ENCODE data around the gene GARIN5A. TPM values are rescaled to one million over a fixed set of nuclear protein-coding genes. Genes with fewer than 3 reads are reported as not detected.
"Not testable (repeated sequence)": the region's sequence is repeated elsewhere in the genome, so short reads cannot be mapped to it uniquely, and the experiment has no call there.

The GARIN5A gene
- total and polyA plus RNA-seq, 4 experiments from 2014 or later, result 0.39 to 0.61 (median 0.44) TPM; not detected in 1

GRCh38 chr19:50478901-50479715 is 2.5 kb upstream of the GARIN5A start:
- no peak overlapping the region for H3K4me3 ChIP-seq (ENCODE audit: low read length in 2 of 2)
- intact Hi-C loops (cut with micrococcal nuclease), result loop anchor here (5.0 kb wide), 1 partner anchor 122 kb away; no protein-coding TSS in a partner anchor
- no peaks in the 10 kb centered on the region for H3K27me3 ChIP-seq (ENCODE audit: insufficient read depth, low read length)
- H3K4me3 Mint-ChIP-seq, result peak overlapping the region in 7 of 8 donors; percentile 2 to 55 (median 40)
- no peaks in the 10 kb centered on the region for H3K9me3 ChIP-seq (ENCODE audit: control insufficient read depth in 1 of 2, low read length in 2 of 2)
- ChIA-PET POLR2A (ENCODE audit: partially characterized antibody) (interaction anchor here (1.0 to 1.6 kb wide), 3 partner anchors 24 to 122 kb away, joined by 3 to 5 read pairs (median 5); partner anchors contain the start of gene JOSD2), CTCF (ENCODE audit: partially characterized antibody) (interaction anchor here (0.9 to 2.2 kb wide), 5 partner anchors 19 to 125 kb away, joined by 3 to 5 read pairs (median 4); partner anchors contain the start of gene JOSD2)
- peak overlapping the region; percentile 3 for H3K27ac ChIP-seq (ENCODE audit: low read depth, low read length)
- H3K4me1 Mint-ChIP-seq, result peaks cover 15 to 33% (median 24%) of the 10 kb centered on the region in 4 donors
- H3K9me3 Mint-ChIP-seq, result peaks cover 0 to 3% (median 0%) of the 10 kb centered on the region in 8 donors
- H3K4me1 ChIP-seq (ENCODE audit: insufficient read depth, low read length), result peaks cover 25% of the 10 kb centered on the region
- no peaks in the 10 kb centered on the region for H3K27me3 Mint-ChIP-seq
- H3K36me3 Mint-ChIP-seq, result peaks cover 18 to 44% of the 10 kb centered on the region in 2 donors
- DNase-seq, result no peak
- peaks cover 41% of the 10 kb centered on the region for H3K36me3 ChIP-seq (ENCODE audit: insufficient read depth, low read length)
- peak overlapping the region in 3 of 7 donors; percentile 22 to 82 (median 82) for H3K27ac Mint-ChIP-seq

- Mint-ChIP-seq H3K36me3 (peaks cover 12 to 37% of the 10 kb centered on the region in 2 donors), H3K9me3 (peaks cover 0 to 3% (median 0%) of the 10 kb centered on the region in 8 donors), H3K4me1 (peaks cover 13 to 33% (median 24%) of the 10 kb centered on the region in 4 donors), H3K27me3 (no peaks in the 10 kb centered on the region), H3K4me3 (peak overlapping the region; percentile 95 to 99 (median 98)), H3K27ac (peak overlapping the region; percentile 24 to 98 (median 82))
- CTCF ChIA-PET (ENCODE audit: partially characterized antibody), result interaction anchor here (1.1 to 2.2 kb wide), 3 partner anchors 18 to 112 kb away, joined by 3 to 5 read pairs (median 4); no protein-coding TSS in a partner anchor
- Histone ChIP-seq H3K27me3 (ENCODE audit: insufficient read depth, low read length) (no peaks in the 10 kb centered on the region), H3K4me1 (ENCODE audit: insufficient read depth, low read length) (peaks cover 25% of the 10 kb centered on the region), H3K36me3 (ENCODE audit: insufficient read depth, low read length) (peaks cover 38% of the 10 kb centered on the region), H3K9me3 (ENCODE audit: control insufficient read depth in 1 of 2, low read length in 2 of 2) (no peaks in the 10 kb centered on the region), H3K27ac (ENCODE audit: low read depth, low read length) (no peak overlapping the region), H3K4me3 (ENCODE audit: low read length in 2 of 2) (peak overlapping the region in 1 of 2 donors; percentile 85)
- no peak for DNase-seq
- POLR2A ChIA-PET (ENCODE audit: partially characterized antibody), result interaction anchor here (1.0 to 1.6 kb wide), 3 partner anchors 25 to 121 kb away, joined by 3 to 5 read pairs (median 5); partner anchors contain the start of gene JOSD2
- intact Hi-C loops (cut with micrococcal nuclease), result loop anchor here (5.0 kb wide), 1 partner anchor 121 kb away; no protein-coding TSS in a partner anchor
Observed at GRCh38 chr19:50477751-50478515, 1.3 kb upstream of the GARIN5A start.

- Histone ChIP-seq H3K27me3 (ENCODE audit: insufficient read depth, low read length) (no peaks in the 10 kb centered on the region), H3K4me3 (ENCODE audit: low read length in 2 of 2) (peak overlapping the region; percentile 66 to 85), H3K4me1 (ENCODE audit: insufficient read depth, low read length) (peaks cover 25% of the 10 kb centered on the region), H3K27ac (ENCODE audit: low read depth, low read length) (peak overlapping the region; percentile 89), H3K9me3 (ENCODE audit: control insufficient read depth in 1 of 2, low read length in 2 of 2) (no peaks in the 10 kb centered on the region), H3K36me3 (ENCODE audit: insufficient read depth, low read length) (peaks cover 37% of the 10 kb centered on the region)
- DNase-seq, result no peak
- Mint-ChIP-seq H3K9me3 (peaks cover 0 to 3% (median 0%) of the 10 kb centered on the region in 8 donors), H3K4me3 (peak overlapping the region; percentile 95 to 99 (median 98)), H3K4me1 (peaks cover 13 to 33% (median 24%) of the 10 kb centered on the region in 4 donors), H3K27ac (peak overlapping the region; percentile 93 to 98 (median 97)), H3K36me3 (peaks cover 12 to 31% of the 10 kb centered on the region in 2 donors), H3K27me3 (no peaks in the 10 kb centered on the region)
- intact Hi-C loops (cut with micrococcal nuclease), result loop anchor here (1.0 to 5.0 kb wide), 3 partner anchors 34 to 120 kb away; partner anchors contain the start of genes JOSD2 and NR1H2
- ChIA-PET CTCF (ENCODE audit: partially characterized antibody) (interaction anchor here (0.7 kb wide), 1 partner anchor 1690 kb away, joined by 3 read pairs; no protein-coding TSS in a partner anchor), POLR2A (ENCODE audit: partially characterized antibody) (interaction anchor here (1.2 to 1.7 kb wide), 3 partner anchors 14 to 119 kb away, joined by 3 to 9 read pairs (median 3); partner anchors contain the start of gene JOSD2)
Observed at GRCh38 chr19:50476907-50477238, 225 bp upstream of the GARIN5A start.

- H3K36me3 ChIP-seq (ENCODE audit: insufficient read depth, low read length), result peaks cover 27% of the 10 kb centered on the region
- no peaks in the 10 kb centered on the region for H3K27me3 Mint-ChIP-seq
- H3K9me3 ChIP-seq (ENCODE audit: control insufficient read depth in 1 of 2, low read length in 2 of 2), result no peaks in the 10 kb centered on the region
- intact Hi-C loops (cut with micrococcal nuclease), result loop anchor here (1.0 to 5.0 kb wide), 3 partner anchors 36 to 118 kb away; partner anchors contain the start of genes JOSD2 and NR1H2
- H3K36me3 Mint-ChIP-seq, result peaks cover 8 to 26% of the 10 kb centered on the region in 2 donors
- H3K27me3 ChIP-seq (ENCODE audit: insufficient read depth, low read length), result no peaks in the 10 kb centered on the region
- H3K27ac ChIP-seq (ENCODE audit: low read depth, low read length), result peak overlapping the region; percentile 89
- CTCF ChIA-PET (ENCODE audit: partially characterized antibody), result no interaction called here
- H3K9me3 Mint-ChIP-seq, result peaks cover 0 to 3% (median 0%) of the 10 kb centered on the region in 8 donors
- H3K4me3 Mint-ChIP-seq, result peak overlapping the region; percentile 62 to 99 (median 98)
- peaks cover 12 to 33% (median 24%) of the 10 kb centered on the region in 4 donors for H3K4me1 Mint-ChIP-seq
- no peak for DNase-seq
- peak overlapping the region in 1 of 2 donors; percentile 85 for H3K4me3 ChIP-seq (ENCODE audit: low read length in 2 of 2)
- POLR2A ChIA-PET (ENCODE audit: partially characterized antibody), result interaction anchor here (1.2 to 1.7 kb wide), 3 partner anchors 13 to 118 kb away, joined by 3 to 9 read pairs (median 3); partner anchors contain the start of gene JOSD2
- peak overlapping the region; percentile 93 to 98 (median 97) for H3K27ac Mint-ChIP-seq
- peaks cover 25% of the 10 kb centered on the region for H3K4me1 ChIP-seq (ENCODE audit: insufficient read depth, low read length)
Observed at GRCh38 chr19:50475736-50476223, 868 bp downstream of the GARIN5A start.

GRCh38 chr19:50475101-50475568 is 1.5 kb downstream of the GARIN5A start:
- DNase-seq, result no peak
- ChIA-PET CTCF (ENCODE audit: partially characterized antibody) (no interaction called here), POLR2A (ENCODE audit: partially characterized antibody) (interaction anchor here (0.6 kb wide), 1 partner anchor 117 kb away, joined by 3 read pairs; no protein-coding TSS in a partner anchor)
- no peaks in the 10 kb centered on the region for H3K27me3 Mint-ChIP-seq
- Histone ChIP-seq H3K4me1 (ENCODE audit: insufficient read depth, low read length) (peaks cover 25% of the 10 kb centered on the region), H3K27ac (ENCODE audit: low read depth, low read length) (no peak overlapping the region), H3K4me3 (ENCODE audit: low read length in 2 of 2) (no peak overlapping the region), H3K27me3 (ENCODE audit: insufficient read depth, low read length) (no peaks in the 10 kb centered on the region), H3K36me3 (ENCODE audit: insufficient read depth, low read length) (peaks cover 20% of the 10 kb centered on the region), H3K9me3 (ENCODE audit: control insufficient read depth in 1 of 2, low read length in 2 of 2) (no peaks in the 10 kb centered on the region)
- H3K27ac Mint-ChIP-seq, result peak overlapping the region; percentile 78 to 98 (median 94)
- intact Hi-C loops (cut with micrococcal nuclease), result loop anchor here (5.0 kb wide), 1 partner anchor 118 kb away; no protein-coding TSS in a partner anchor
- peaks cover 0 to 3% (median 0%) of the 10 kb centered on the region in 8 donors for H3K9me3 Mint-ChIP-seq
- peaks cover 12 to 33% (median 24%) of the 10 kb centered on the region in 4 donors for H3K4me1 Mint-ChIP-seq
- H3K4me3 Mint-ChIP-seq, result peak overlapping the region; percentile 48 to 99 (median 69)
- peaks cover 8 to 24% of the 10 kb centered on the region in 2 donors for H3K36me3 Mint-ChIP-seq

- Mint-ChIP-seq H3K4me1 (peaks cover 10 to 32% (median 18%) of the 10 kb centered on the region in 4 donors), H3K27ac (peak overlapping the region in 6 of 7 donors; percentile 15 to 79 (median 48)), H3K36me3 (peaks cover 5 to 18% of the 10 kb centered on the region in 2 donors)
- H3K27me3 Mint-ChIP-seq; H3K9me3 ChIP-seq (ENCODE audit: control insufficient read depth in 1 of 2, low read length in 2 of 2); H3K4me3 ChIP-seq (ENCODE audit: low read length in 2 of 2); H3K27ac ChIP-seq (ENCODE audit: low read depth, low read length); H3K36me3 ChIP-seq (ENCODE audit: insufficient read depth, low read length); intact Hi-C loops (cut with micrococcal nuclease); DNase-seq; H3K9me3 Mint-ChIP-seq; H3K27me3 ChIP-seq (ENCODE audit: insufficient read depth, low read length); H3K4me3 Mint-ChIP-seq: not testable (repeated sequence)
- ChIA-PET POLR2A (ENCODE audit: partially characterized antibody) (interaction anchor here (0.7 kb wide), 1 partner anchor 680 kb away, joined by 3 read pairs; no protein-coding TSS in a partner anchor), CTCF (ENCODE audit: partially characterized antibody) (interaction anchor here (1.2 to 1.5 kb wide), 3 partner anchors 11 to 115 kb away, joined by 3 to 7 read pairs (median 3); no protein-coding TSS in a partner anchor)
- H3K4me1 ChIP-seq (ENCODE audit: insufficient read depth, low read length), result peaks cover 16% of the 10 kb centered on the region
Observed at GRCh38 chr19:50473336-50473735, 3.3 kb downstream of the GARIN5A start.

Measured in CD4-positive, alpha-beta memory T cell (primary cell).